MM.1S (cell line): ENCODE data around the gene ARFRP1.

Experiments used
- CTCF ChIP-seq: fragments of 300-600 bp; sonication (generic); IDR thresholded peaks from 2 replicates; pipeline ENCODE4 v1.5.1; 2016; ENCODE audit warnings: antibody characterized with exemption, low read length, mixed read lengths
- EZH2 ChIP-seq: fragments of 300-600 bp; sonication (generic); optimal IDR thresholded peaks from 2 replicates; pipeline ENCODE3; 2017; ENCODE audit warnings: low read depth, mild to moderate bottlenecking, antibody characterized with exemption, low read length, mixed read lengths
- EZH2phosphoT487 ChIP-seq: fragments of 300-600 bp; sonication (generic); IDR thresholded peaks from 2 replicates; pipeline ENCODE4 v1.6.1; 2018; ENCODE audit warnings: antibody characterized with exemption, low read length

DNA sequence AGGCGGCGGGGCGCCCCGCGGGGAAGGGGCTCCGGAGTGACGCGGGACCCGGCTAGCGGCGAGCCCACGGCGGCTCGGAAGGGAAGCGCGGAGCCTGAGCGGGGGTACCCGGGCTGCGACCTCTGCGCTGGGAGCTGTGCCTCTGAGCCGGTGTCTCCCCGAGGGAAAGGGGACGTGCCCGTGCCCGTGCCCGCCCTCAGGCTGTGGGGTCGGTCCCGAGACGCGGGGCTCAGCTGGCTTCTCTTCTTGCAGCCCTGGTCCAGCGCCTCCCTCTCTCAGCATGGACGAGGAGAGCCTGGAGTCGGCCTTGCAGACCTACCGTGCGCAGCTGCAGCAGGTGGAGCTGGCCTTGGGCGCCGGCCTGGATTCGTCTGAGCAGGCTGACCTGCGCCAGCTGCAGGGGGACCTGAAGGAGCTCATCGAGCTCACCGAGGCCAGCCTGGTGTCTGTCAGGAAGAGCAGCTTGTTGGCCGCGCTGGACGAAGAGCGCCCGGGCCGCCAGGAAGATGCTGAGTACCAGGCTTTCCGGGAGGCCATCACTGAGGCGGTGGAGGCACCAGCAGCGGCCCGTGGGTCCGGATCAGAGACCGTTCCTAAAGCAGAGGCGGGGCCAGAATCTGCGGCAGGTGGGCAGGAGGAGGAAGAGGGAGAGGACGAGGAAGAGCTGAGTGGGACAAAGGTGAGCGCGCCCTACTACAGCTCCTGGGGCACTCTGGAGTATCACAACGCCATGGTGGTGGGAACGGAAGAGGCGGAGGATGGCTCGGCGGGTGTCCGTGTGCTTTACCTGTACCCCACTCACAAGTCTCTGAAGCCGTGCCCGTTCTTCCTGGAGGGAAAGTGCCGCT, 749 bp upstream of the ARFRP1 start:
- TF ChIP-seq CTCF, result no peak
- no peak for TF ChIP-seq EZH2phosphoT487
- TF ChIP-seq EZH2, result no peak
